Measurements from ENCODE around the gene SGK1. TPM values are rescaled to one million over a fixed set of nuclear protein-coding genes. Genes with fewer than 3 reads are reported as not detected.
"Not testable (repeated sequence)": the region's sequence is repeated elsewhere in the genome, so short reads cannot be mapped to it uniquely, and the experiment has no call there.

Gene SGK1
- total RNA-seq, 1 donor from 2014 or later, result 6.3 TPM

DNA sequence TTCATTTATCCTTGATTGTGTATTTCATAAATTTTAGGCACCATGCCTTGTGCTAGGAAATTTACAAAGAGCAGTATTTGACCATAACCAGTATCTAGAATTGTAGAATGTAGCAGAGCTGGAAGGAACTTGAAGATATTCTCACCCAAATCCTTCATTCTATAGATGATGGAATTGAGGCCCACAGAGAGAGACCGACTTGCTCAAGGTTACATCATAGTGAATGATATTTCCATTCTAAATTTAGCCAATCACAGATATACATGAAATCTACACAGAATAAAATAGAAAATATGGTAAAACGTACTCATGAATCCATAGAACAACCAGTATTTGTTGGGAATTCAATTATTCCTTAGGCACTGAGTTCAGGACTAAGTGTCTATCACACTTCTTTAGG, 10.9 kb upstream of the SGK1 start:
- no peak overlapping the region for H3K4me3 Mint-ChIP-seq (ENCODE audit: unreplicated experiment)
- no peak for DNase-seq
- TF ChIP-seq, protein P1, sequence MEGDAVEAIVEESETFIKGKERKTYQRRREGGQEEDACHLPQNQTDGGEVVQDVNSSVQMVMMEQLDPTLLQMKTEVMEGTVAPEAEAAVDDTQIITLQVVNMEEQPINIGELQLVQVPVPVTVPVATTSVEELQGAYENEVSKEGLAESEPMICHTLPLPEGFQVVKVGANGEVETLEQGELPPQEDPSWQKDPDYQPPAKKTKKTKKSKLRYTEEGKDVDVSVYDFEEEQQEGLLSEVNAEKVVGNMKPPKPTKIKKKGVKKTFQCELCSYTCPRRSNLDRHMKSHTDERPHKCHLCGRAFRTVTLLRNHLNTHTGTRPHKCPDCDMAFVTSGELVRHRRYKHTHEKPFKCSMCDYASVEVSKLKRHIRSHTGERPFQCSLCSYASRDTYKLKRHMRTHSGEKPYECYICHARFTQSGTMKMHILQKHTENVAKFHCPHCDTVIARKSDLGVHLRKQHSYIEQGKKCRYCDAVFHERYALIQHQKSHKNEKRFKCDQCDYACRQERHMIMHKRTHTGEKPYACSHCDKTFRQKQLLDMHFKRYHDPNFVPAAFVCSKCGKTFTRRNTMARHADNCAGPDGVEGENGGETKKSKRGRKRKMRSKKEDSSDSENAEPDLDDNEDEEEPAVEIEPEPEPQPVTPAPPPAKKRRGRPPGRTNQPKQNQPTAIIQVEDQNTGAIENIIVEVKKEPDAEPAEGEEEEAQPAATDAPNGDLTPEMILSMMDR (IDR thresholded peaks at IDR 0.05; ENCODE audit: partially characterized antibody, unreplicated experiment), result no peak
- H3K4me1 Mint-ChIP-seq (ENCODE audit: low read depth, unreplicated experiment), result peaks cover 11% of the 10 kb centered on the region
- no peaks in the 10 kb centered on the region for H3K36me3 Mint-ChIP-seq (ENCODE audit: unreplicated experiment)
- H3K27me3 Mint-ChIP-seq (ENCODE audit: unreplicated experiment), result peaks cover 3% of the 10 kb centered on the region
- no peaks in the 10 kb centered on the region for H3K9me3 Mint-ChIP-seq (ENCODE audit: unreplicated experiment)
- H3K27ac Mint-ChIP-seq (ENCODE audit: unreplicated experiment), result no peak overlapping the region

DNA sequence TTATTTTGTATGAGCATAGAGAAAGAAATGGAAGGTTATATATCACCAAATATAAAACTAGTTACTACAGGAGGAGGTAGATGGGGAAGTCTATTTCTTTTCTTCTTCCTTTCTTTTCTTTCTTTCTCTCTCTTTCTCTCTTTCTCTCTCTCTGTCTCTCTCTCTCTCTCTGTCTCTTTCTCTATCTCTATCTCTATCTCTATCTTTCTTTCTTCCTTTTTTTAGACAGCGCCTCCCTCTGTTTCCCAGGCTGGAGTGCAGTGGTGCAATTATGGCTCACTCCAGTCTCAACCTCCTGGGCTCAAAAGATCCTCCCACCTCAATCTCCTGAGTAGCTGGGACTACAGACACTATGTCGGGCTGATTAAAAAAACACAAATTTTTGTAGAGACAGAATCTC, 10.2 kb upstream of the SGK1 start:
- no peak for DNase-seq

DNA sequence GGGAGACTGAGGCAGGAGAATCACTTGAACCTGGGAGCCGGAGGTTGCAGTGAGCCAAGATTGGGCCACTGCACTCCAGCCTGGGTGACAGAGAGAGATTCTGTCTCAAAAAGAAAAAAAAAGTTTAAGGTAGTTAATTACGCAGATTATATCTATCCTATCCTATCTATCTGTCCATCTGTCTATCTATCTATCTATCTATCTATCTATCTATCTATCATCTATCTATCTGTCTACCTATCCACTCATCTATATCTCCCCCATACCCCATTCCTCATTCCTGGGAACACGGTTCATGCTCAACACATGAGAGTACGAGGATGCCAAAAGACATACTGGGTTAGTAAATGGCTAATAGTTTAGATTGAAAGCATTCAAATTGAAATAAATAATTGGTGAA, 8.3 kb upstream of the SGK1 start:
- not testable (repeated sequence) for H3K36me3 Mint-ChIP-seq (ENCODE audit: unreplicated experiment); H3K9me3 Mint-ChIP-seq (ENCODE audit: unreplicated experiment); H3K4me3 Mint-ChIP-seq (ENCODE audit: unreplicated experiment); DNase-seq; H3K4me1 Mint-ChIP-seq (ENCODE audit: low read depth, unreplicated experiment); H3K27ac Mint-ChIP-seq (ENCODE audit: unreplicated experiment); H3K27me3 Mint-ChIP-seq (ENCODE audit: unreplicated experiment)

More for the DNA sequence above, 10.2 kb upstream of the SGK1 start:
- H3K4me3 Mint-ChIP-seq (ENCODE audit: unreplicated experiment), result no peak overlapping the region
- TF ChIP-seq, protein P1 (IDR thresholded peaks at IDR 0.05; ENCODE audit: partially characterized antibody, unreplicated experiment), result no peak
- no peaks in the 10 kb centered on the region for H3K9me3 Mint-ChIP-seq (ENCODE audit: unreplicated experiment)
- H3K27me3 Mint-ChIP-seq (ENCODE audit: unreplicated experiment), result peaks cover 4% of the 10 kb centered on the region
- H3K27ac Mint-ChIP-seq (ENCODE audit: unreplicated experiment), result no peak overlapping the region
- no peaks in the 10 kb centered on the region for H3K36me3 Mint-ChIP-seq (ENCODE audit: unreplicated experiment)
- peaks cover 12% of the 10 kb centered on the region for H3K4me1 Mint-ChIP-seq (ENCODE audit: low read depth, unreplicated experiment)

DNA sequence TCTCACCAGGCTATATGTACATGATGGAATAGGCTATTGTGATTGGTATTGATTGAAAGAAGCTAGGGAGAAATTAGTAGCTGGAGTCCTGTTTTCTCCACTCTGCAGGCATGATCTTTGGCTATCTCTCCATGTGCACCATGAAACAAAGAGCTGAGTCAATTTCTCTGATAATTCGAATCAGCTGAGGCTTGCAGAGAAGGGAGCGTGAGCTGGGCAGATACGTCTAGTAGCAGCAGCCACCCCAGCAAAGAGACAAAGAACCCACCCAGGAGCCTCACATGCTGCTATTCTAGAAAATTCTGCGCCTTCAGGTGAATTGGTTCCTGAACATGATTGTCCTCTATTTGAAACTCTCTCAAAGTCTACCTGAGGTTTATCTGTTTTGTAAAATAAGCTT, 6.9 kb upstream of the SGK1 start:
- Mint-ChIP-seq H3K36me3 (ENCODE audit: unreplicated experiment) (no peaks in the 10 kb centered on the region), H3K4me1 (ENCODE audit: low read depth, unreplicated experiment) (peaks cover 9% of the 10 kb centered on the region), H3K9me3 (ENCODE audit: unreplicated experiment) (peaks cover 1% of the 10 kb centered on the region), H3K27me3 (ENCODE audit: unreplicated experiment) (peaks cover 4% of the 10 kb centered on the region), H3K4me3 (ENCODE audit: unreplicated experiment) (no peak overlapping the region), H3K27ac (ENCODE audit: unreplicated experiment) (no peak overlapping the region)
- TF ChIP-seq, protein P1 (IDR thresholded peaks at IDR 0.05; ENCODE audit: partially characterized antibody, unreplicated experiment), result no peak
- DNase-seq, result no peak

DNA sequence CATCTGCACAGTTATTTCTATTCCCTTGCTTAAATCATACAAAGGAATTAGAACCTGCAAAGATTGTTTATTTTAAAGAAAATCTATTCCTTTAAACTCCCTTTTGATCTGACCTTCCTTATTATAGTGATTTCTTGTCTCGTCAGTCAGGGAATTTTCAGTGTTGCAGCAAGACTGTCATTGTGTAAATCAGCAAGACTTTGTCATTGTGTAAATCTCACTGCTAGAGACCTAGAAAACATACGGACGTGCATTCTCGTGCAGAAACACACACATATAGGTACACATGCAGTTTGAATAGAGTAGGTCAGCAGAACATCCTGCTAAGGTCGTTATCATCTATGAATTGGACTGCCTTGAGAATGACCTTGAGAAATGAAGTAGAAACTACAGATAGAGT, 6.2 kb upstream of the SGK1 start:
- TF ChIP-seq, protein P1 (IDR thresholded peaks at IDR 0.05; ENCODE audit: partially characterized antibody, unreplicated experiment), result no peak
- no peaks in the 10 kb centered on the region for H3K36me3 Mint-ChIP-seq (ENCODE audit: unreplicated experiment)
- peaks cover 1% of the 10 kb centered on the region for H3K9me3 Mint-ChIP-seq (ENCODE audit: unreplicated experiment)
- DNase-seq, result no peak
- H3K27me3 Mint-ChIP-seq (ENCODE audit: unreplicated experiment), result peaks cover 4% of the 10 kb centered on the region
- H3K27ac Mint-ChIP-seq (ENCODE audit: unreplicated experiment), result no peak overlapping the region
- peaks cover 9% of the 10 kb centered on the region for H3K4me1 Mint-ChIP-seq (ENCODE audit: low read depth, unreplicated experiment)
- H3K4me3 Mint-ChIP-seq (ENCODE audit: unreplicated experiment), result no peak overlapping the region

DNA sequence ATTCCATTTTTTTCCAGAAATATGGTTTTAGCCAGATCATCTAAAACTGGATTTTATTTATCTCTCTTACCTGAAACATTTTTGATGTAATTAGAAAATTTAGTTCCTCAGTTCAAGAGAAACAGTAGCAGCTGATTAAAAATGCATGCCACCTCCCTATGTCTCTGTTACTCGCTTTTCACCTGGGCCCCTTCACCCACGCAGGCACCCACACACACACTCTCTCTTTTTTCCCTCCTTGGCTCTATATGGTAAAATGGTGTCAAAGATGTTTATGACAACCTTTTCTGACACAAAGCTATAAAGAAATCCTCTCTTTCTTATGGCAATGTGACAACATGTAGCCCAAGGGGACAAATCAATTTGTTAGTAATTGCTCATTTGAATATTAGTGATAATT, 5.8 kb upstream of the SGK1 start:
- H3K27me3 Mint-ChIP-seq (ENCODE audit: unreplicated experiment), result peaks cover 4% of the 10 kb centered on the region
- peaks cover 1% of the 10 kb centered on the region for H3K9me3 Mint-ChIP-seq (ENCODE audit: unreplicated experiment)
- H3K27ac Mint-ChIP-seq (ENCODE audit: unreplicated experiment), result no peak overlapping the region
- TF ChIP-seq, protein P1 (IDR thresholded peaks at IDR 0.05; ENCODE audit: partially characterized antibody, unreplicated experiment), result no peak
- DNase-seq, result no peak
- H3K36me3 Mint-ChIP-seq (ENCODE audit: unreplicated experiment), result no peaks in the 10 kb centered on the region
- peaks cover 9% of the 10 kb centered on the region for H3K4me1 Mint-ChIP-seq (ENCODE audit: low read depth, unreplicated experiment)
- peak overlapping the region; percentile 67 for H3K4me3 Mint-ChIP-seq (ENCODE audit: unreplicated experiment)
